Ascending aorta (tissue), 2 donors: ENCODE results near the gene TSPAN1. TPM values are rescaled to one million over a fixed set of nuclear protein-coding genes. Genes with fewer than 3 reads are reported as not detected.

ENCODE experiments used
- DNase-seq, 2 donors: peaks; one replicate each; pipeline ENCODE4 v3.0.0-alpha.2; 2019; ENCODE audit warnings: low spot score in 2 of 2
- H3K27ac ChIP-seq, 2 donors: fragments of 200-600 bp; sonication (generic); one replicate each; pipeline ENCODE4 v1.5.1; 2016 to 2017; ENCODE audit warnings: mild to moderate bottlenecking in 1 of 2
- H3K27me3 ChIP-seq: fragments of 200-600 bp; sonication (generic); one replicate; pipeline ENCODE4 v1.5.1; 2017
- H3K36me3 ChIP-seq, 2 donors: fragments of 200-600 bp; sonication (generic); one replicate each; pipeline ENCODE4 v1.5.1; 2016
- H3K4me1 ChIP-seq, 2 donors: fragments of 200-600 bp; sonication (generic); one replicate each; pipeline ENCODE4 v1.5.1; 2016 to 2017; ENCODE audit warnings: mild to moderate bottlenecking in 1 of 2
- H3K4me3 ChIP-seq, 2 donors: fragments of 200-600 bp; sonication (generic); one replicate each; pipeline ENCODE4 v1.5.1; 2016 to 2017; ENCODE audit warnings: mild to moderate bottlenecking in 1 of 2
- H3K9me3 ChIP-seq, 2 donors: fragments of 200-600 bp; sonication (generic); one replicate each; pipeline ENCODE4 v1.5.1; 2016
- CTCF ChIP-seq, 3 experiments: fragments of 200-600 bp in 2 of 3; fragments of 450-650 bp in 1 of 3; sonication (generic) in 2 of 3; IDR thresholded peaks; one replicate each; pipeline ENCODE4 v1.5.1; 2016 to 2019; ENCODE audit warnings: antibody characterized with exemption in 3 of 3, mild to moderate bottlenecking in 1 of 3, moderate library complexity in 1 of 3
- intact Hi-C: fragments of 100-400 bp; cut with DNase I; formaldehyde crosslinking; loops from one replicate; pipeline ENCODE4 v1.15.1; 2023
- total RNA-seq: library from RNA; depleted of rRNA; stranded (reverse); fragments of >200 nt; gene quantifications from one replicate; pipeline ENCODE4 v1.1.0, GENCODE V29; 2016

TSPAN1 gene
- total RNA-seq, 1 donor from 2014 or later = 8.9 TPM

- TF ChIP-seq CTCF (IDR thresholded peaks at IDR 0.05) = no peak
- Histone ChIP-seq H3K4me3 (peak overlapping the region; percentile 71 to 83), H3K4me1 (peaks cover 5 to 16% of the 10 kb centered on the region in 2 donors), H3K27ac (peak overlapping the region; percentile 90 to 97), H3K36me3 (no peaks in the 10 kb centered on the region), H3K27me3 (no peaks in the 10 kb centered on the region), H3K9me3 (no peaks in the 10 kb centered on the region)
- intact Hi-C loops = loop anchor here (2.0 to 10.0 kb wide), 6 partner anchors 43 to 637 kb away; partner anchors contain the start of genes GPBP1L1, LRRC41, NSUN4 and TESK2
- peak in 1 of 2 donors; percentile 68 for DNase-seq
These were observed 43.0 kb upstream of the TSPAN1 start for GRCh38 chr1:46131712-46132528.

GRCh38 chr1:46132529-46133180 lies 42.2 kb upstream of the TSPAN1 start, which contains the start of gene PIK3R3:
PIK3R3 (minus strand) TSS chr1:46132629; CDS start chr1:46131952, 677 bp downstream.
- no peaks in the 10 kb centered on the region for H3K36me3 ChIP-seq
- no peaks in the 10 kb centered on the region for H3K27me3 ChIP-seq
- DNase-seq = peak; percentile 90 to 99
- H3K4me1 ChIP-seq = peaks cover 5 to 16% of the 10 kb centered on the region in 2 donors
- H3K4me3 ChIP-seq = peak within 1 kb of the TSS; percentile 71 to 83
- TF ChIP-seq CTCF (IDR thresholded peaks at IDR 0.05) = peak in 2 of 3 experiments; percentile 10 to 18
- intact Hi-C loops = loop anchor here (2.0 to 10.0 kb wide), 6 partner anchors 42 to 638 kb away; partner anchors contain the start of genes GPBP1L1, LRRC41, NSUN4 and TESK2
- H3K9me3 ChIP-seq = no peaks in the 10 kb centered on the region
- peak within 1 kb of the TSS; percentile 90 to 97 for H3K27ac ChIP-seq

GRCh38 chr1:46133181-46133658 lies 41.7 kb upstream of the TSPAN1 start:
- TF ChIP-seq CTCF (IDR thresholded peaks at IDR 0.05) = no peak
- no peak for DNase-seq
- H3K36me3 ChIP-seq = no peaks in the 10 kb centered on the region
- no peaks in the 10 kb centered on the region for H3K27me3 ChIP-seq
- H3K4me1 ChIP-seq = peaks cover 5 to 16% of the 10 kb centered on the region in 2 donors
- intact Hi-C loops = loop anchor here (2.0 to 10.0 kb wide), 6 partner anchors 42 to 638 kb away; partner anchors contain the start of genes GPBP1L1, LRRC41, NSUN4 and TESK2
- peak overlapping the region; percentile 71 to 83 for H3K4me3 ChIP-seq
- no peaks in the 10 kb centered on the region for H3K9me3 ChIP-seq
- peak overlapping the region; percentile 90 to 97 for H3K27ac ChIP-seq

GRCh38 chr1:46133781-46134350 lies 41.0 kb upstream of the TSPAN1 start:
- H3K27me3 ChIP-seq = no peaks in the 10 kb centered on the region
- no peak for TF ChIP-seq CTCF (IDR thresholded peaks at IDR 0.05)
- intact Hi-C loops = loop anchor here (2.0 to 10.0 kb wide), 7 partner anchors 41 to 639 kb away; partner anchors contain the start of genes GPBP1L1, LRRC41, NSUN4 and TESK2
- no peaks in the 10 kb centered on the region for H3K36me3 ChIP-seq
- H3K4me1 ChIP-seq = peaks cover 5 to 16% of the 10 kb centered on the region in 2 donors
- no peak for DNase-seq
- H3K27ac ChIP-seq = peak overlapping the region; percentile 90 to 97
- H3K4me3 ChIP-seq = peak overlapping the region; percentile 71 to 83
- no peaks in the 10 kb centered on the region for H3K9me3 ChIP-seq
